H1 (cell line): ENCODE data around the gene ATG4D. TPM values are rescaled to one million over a fixed set of nuclear protein-coding genes. Genes with fewer than 3 reads are reported as not detected.

Source experiments
- ATF2 ChIP-seq: IDR thresholded peaks from 2 replicates; pipeline ENCODE4 v1.6.1; 2012; ENCODE audit warnings: low read length, inconsistent platforms
- CBX5 ChIP-seq: fragments of 300-800, 300-1000 bp; sonication (generic); IDR thresholded peaks from 2 replicates; pipeline ENCODE4 v1.7.1; 2016; ENCODE audit warnings: antibody characterized with exemption, low read length, low read depth
- CBX8 ChIP-seq: fragments of 300-800, 300-1000 bp; sonication (generic); IDR thresholded peaks from 2 replicates; pipeline ENCODE4 v1.7.1; 2016; ENCODE audit warnings: low read depth, low read length, borderline replicate concordance
- EZH2 ChIP-seq: fragments of 200-600 bp; sonication (generic); IDR thresholded peaks from 2 replicates; pipeline ENCODE4 v1.7.1; 2012; ENCODE audit warnings: low read depth, mild to moderate bottlenecking, moderate library complexity, low read length, inconsistent platforms; ENCODE audit not compliant: severe bottlenecking
- GTF2F1 ChIP-seq: IDR thresholded peaks from 2 replicates; pipeline ENCODE4 v1.6.1; 2012; ENCODE audit warnings: low read depth, low read length, improper control_type of control experiment, borderline replicate concordance
- HDAC2 ChIP-seq, 2 experiments: fragments of 300-600 bp in 1 of 2; sonication (generic) in 1 of 2; IDR thresholded peaks; 2 replicates each; pipeline ENCODE4 v1.6.1; 2011 to 2012; ENCODE audit warnings: low read depth in 2 of 2, low read length in 2 of 2, mild to moderate bottlenecking in 2 of 2, moderate library complexity in 2 of 2, borderline replicate concordance in 1 of 2, inconsistent platforms in 1 of 2
- KDM5A ChIP-seq: fragments of 200-600 bp; IDR thresholded peaks from 2 replicates; pipeline ENCODE4 v1.7.1; 2012; ENCODE audit warnings: mild to moderate bottlenecking, low read length, inconsistent platforms, mixed read lengths
- NANOG ChIP-seq: IDR thresholded peaks from 2 replicates; pipeline ENCODE4 v1.6.1; 2011; ENCODE audit warnings: low read length, low read depth, mild to moderate bottlenecking, inconsistent platforms; ENCODE audit not compliant: insufficient read depth, poor library complexity, severe bottlenecking
- NRF1 ChIP-seq: IDR thresholded peaks from 2 replicates; pipeline ENCODE4 v1.6.1; 2011; ENCODE audit warnings: mild to moderate bottlenecking, low read depth, low read length, improper control_type of control experiment
- PHF8 ChIP-seq: fragments of 200-600 bp; sonication (generic); conservative IDR thresholded peaks from 2 replicates; pipeline ENCODE4 v1.7.1; 2012; ENCODE audit warnings: low read depth, mild to moderate bottlenecking, inconsistent platforms, low read length, moderate library complexity
- POLR2AphosphoS5 ChIP-seq: IDR thresholded peaks from 2 replicates; pipeline ENCODE4 v1.6.1; 2011; ENCODE audit warnings: low read depth, low read length
- RAD21 ChIP-seq, 2 experiments: IDR thresholded peaks in 1 of 2; conservative IDR thresholded peaks in 1 of 2; 2 replicates each; pipeline ENCODE4 v1.6.1; 2011; ENCODE audit warnings: low read depth in 2 of 2, low read length in 2 of 2, improper control_type of control experiment in 1 of 2, inconsistent platforms in 1 of 2, mild to moderate bottlenecking in 1 of 2, moderate library complexity in 1 of 2
- RXRA ChIP-seq: IDR thresholded peaks from 2 replicates; pipeline ENCODE4 v1.6.1; 2011; ENCODE audit warnings: low read depth, mild to moderate bottlenecking, low read length, moderate library complexity; ENCODE audit not compliant: insufficient read depth
- SIX5 ChIP-seq: IDR thresholded peaks from 2 replicates; pipeline ENCODE4 v1.6.1; 2011; ENCODE audit warnings: mild to moderate bottlenecking, low read depth, low read length
- SP1 ChIP-seq: IDR thresholded peaks from 2 replicates; pipeline ENCODE4 v1.6.1; 2011; ENCODE audit warnings: low read depth, low read length
- SP4 ChIP-seq: IDR thresholded peaks from 2 replicates; pipeline ENCODE4 v1.6.1; 2012; ENCODE audit warnings: low read length, inconsistent platforms
- SRF ChIP-seq: IDR thresholded peaks from 2 replicates; pipeline ENCODE4 v1.6.1; 2011; ENCODE audit warnings: mild to moderate bottlenecking, low read depth, low read length, moderate library complexity
- TAF7 ChIP-seq: optimal IDR thresholded peaks from 2 replicates; pipeline ENCODE3; 2011; ENCODE audit warnings: low read depth, mild to moderate bottlenecking, inconsistent platforms, low read length, moderate library complexity, borderline replicate concordance
- ZNF274 ChIP-seq: IDR thresholded peaks from 2 replicates; pipeline ENCODE4 v1.7.0; 2012; ENCODE audit warnings: low read length, borderline replicate concordance; ENCODE audit errors: extremely low read depth
- polyA plus RNA-seq, 7 experiments: library from polyadenylated mRNA; depleted of rRNA in 3 of 7; stranded (reverse) in 5 of 7; unstranded in 2 of 7; fragments of >200 nt in 5 of 7; fragments of 200-250 nt in 2 of 7; gene quantifications; 1 replicate in 5 of 7; 2 replicates in 1 of 7; 4 replicates in 1 of 7; pipeline versions ENCODE4 v1.2.1 to v1.2.3, GENCODE V29; 2011 to 2013; ENCODE audit warnings: missing spikeins in 2 of 7, mixed read lengths in 2 of 7
- total RNA-seq: library from RNA; stranded (reverse); fragmentation: NEBNext Ultra II Directional; extraction: Animal tissue kit (Norgen Biotek cat#: 25700); gene quantifications from 2 replicates; pipeline ENCODE4 v1.2.1, GENCODE V29; 2021
- TF ChIP-seq, protein P1 (sequence below), 3 experiments: IDR thresholded peaks; 1 replicate in 2 of 3; 2 replicates in 1 of 3; pipeline versions ENCODE4 v1.5.1 to v1.6.1; 2011; ENCODE audit warnings: low read length in 3 of 3, mild to moderate bottlenecking in 3 of 3, inconsistent platforms in 2 of 3, low read depth in 1 of 3, moderate library complexity in 1 of 3; ENCODE audit not compliant: insufficient read depth in 1 of 3; ENCODE audit errors: control extremely low read depth in 1 of 3

ATG4D gene
- total and polyA plus RNA-seq, 2 of the 8 experiments (the other 6 are each of a cell fraction or from before 2014, with no cell fraction given), result 39.6 to 43.7 TPM

GRCh38 chr19:10580979-10581631 is 37.4 kb downstream of the ATG4D start (continued):
- TF ChIP-seq KDM5A, result no peak
- TF ChIP-seq ZNF274, result no peak
- no peak for TF ChIP-seq SIX5
- no peak for TF ChIP-seq EZH2
- no peak for TF ChIP-seq SP4
- TF ChIP-seq NANOG, result peak; percentile 26
- no peak for TF ChIP-seq ATF2
- no peak for TF ChIP-seq NRF1
- TF ChIP-seq, protein P1, sequence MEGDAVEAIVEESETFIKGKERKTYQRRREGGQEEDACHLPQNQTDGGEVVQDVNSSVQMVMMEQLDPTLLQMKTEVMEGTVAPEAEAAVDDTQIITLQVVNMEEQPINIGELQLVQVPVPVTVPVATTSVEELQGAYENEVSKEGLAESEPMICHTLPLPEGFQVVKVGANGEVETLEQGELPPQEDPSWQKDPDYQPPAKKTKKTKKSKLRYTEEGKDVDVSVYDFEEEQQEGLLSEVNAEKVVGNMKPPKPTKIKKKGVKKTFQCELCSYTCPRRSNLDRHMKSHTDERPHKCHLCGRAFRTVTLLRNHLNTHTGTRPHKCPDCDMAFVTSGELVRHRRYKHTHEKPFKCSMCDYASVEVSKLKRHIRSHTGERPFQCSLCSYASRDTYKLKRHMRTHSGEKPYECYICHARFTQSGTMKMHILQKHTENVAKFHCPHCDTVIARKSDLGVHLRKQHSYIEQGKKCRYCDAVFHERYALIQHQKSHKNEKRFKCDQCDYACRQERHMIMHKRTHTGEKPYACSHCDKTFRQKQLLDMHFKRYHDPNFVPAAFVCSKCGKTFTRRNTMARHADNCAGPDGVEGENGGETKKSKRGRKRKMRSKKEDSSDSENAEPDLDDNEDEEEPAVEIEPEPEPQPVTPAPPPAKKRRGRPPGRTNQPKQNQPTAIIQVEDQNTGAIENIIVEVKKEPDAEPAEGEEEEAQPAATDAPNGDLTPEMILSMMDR (IDR thresholded peaks at IDR 0.05; ENCODE audit: control extremely low read depth in 1 of 3, insufficient read depth in 1 of 3, low read depth in 1 of 3, low read length in 3 of 3), result peak; percentile 84 to 100 (median 97)
- no peak for TF ChIP-seq SP1
- no peak for TF ChIP-seq CBX8
- no peak for TF ChIP-seq CBX5
- TF ChIP-seq SRF, result no peak
- TF ChIP-seq RXRA, result no peak
- TF ChIP-seq GTF2F1, result no peak
- TF ChIP-seq PHF8, result no peak
- TF ChIP-seq POLR2AphosphoS5, result no peak
- TF ChIP-seq RAD21 (IDR thresholded peaks at IDR 0.05 in 1 of 2, conservative IDR thresholded peaks at IDR 0.05 in 1 of 2; ENCODE audit: low read depth in 2 of 2, low read length in 2 of 2), result peak; percentile 96 to 97
- no peak for TF ChIP-seq HDAC2 (IDR thresholded peaks at IDR 0.05; ENCODE audit: borderline replicate concordance in 1 of 2, low read depth in 2 of 2, low read length in 2 of 2)
- peak; percentile 59 for TF ChIP-seq TAF7
